Inflammatory macrophage (primary cell): ENCODE data around the gene SPG21.
"Not testable (repeated sequence)": the region's sequence is repeated elsewhere in the genome, so short reads cannot be mapped to it uniquely, and the experiment has no call there.

Experiments
- DNase-seq, 2 donors: peaks; one replicate each; pipeline ENCODE4 v3.0.0-alpha.2; 2020 to 2022
- total RNA-seq, 18 experiments: gene quantifications; one replicate each; lab custom pipeline; 2026; ENCODE audit warnings: mixed read lengths in 6 of 18, inconsistent platforms in 2 of 18; lab: John Stamatoyannopoulos, UW

SPG21 gene
- total RNA-seq: 78.8 to 220 (median 179) reads per million in 18 experiments

GRCh38 chr15:64989416-64990167, at the start of gene SPG21:
SPG21 (minus strand) TSS chr15:64989914; CDS start chr15:64983569, 6,345 bp downstream.
- peak; percentile 94 to 97 for DNase-seq

- DNase-seq: no peak
Observed at GRCh38 chr15:65038836-65039235, 49.1 kb upstream of the SPG21 start.

- DNase-seq: no peak
Observed at GRCh38 chr15:65038428-65038827, 48.7 kb upstream of the SPG21 start.

GRCh38 chr15:65037309-65037708, 47.6 kb upstream of the SPG21 start:
- DNase-seq: no peak

- no peak for DNase-seq
Observed at GRCh38 chr15:65034719-65035118, 45.0 kb upstream of the SPG21 start.

GRCh38 chr15:65033659-65034269, 44.0 kb upstream of the SPG21 start:
- peak; percentile 54 to 67 for DNase-seq

GRCh38 chr15:65032801-65033537, 43.3 kb upstream of the SPG21 start:
- DNase-seq: peak; percentile 63 to 76

GRCh38 chr15:65029736-65030208, 40.1 kb upstream of the SPG21 start:
- no peak for DNase-seq

- DNase-seq: peak; percentile 82 to 85
Observed at GRCh38 chr15:65028921-65029735, 39.4 kb upstream of the SPG21 start, which contains the start of gene MTFMT. MTFMT (minus strand) TSS chr15:65029639; CDS start chr15:65029613, 26 bp downstream.

- peak in 1 of 2 donors; percentile 6 for DNase-seq
Observed at GRCh38 chr15:65028338-65028737, 38.6 kb upstream of the SPG21 start.

- peak; percentile 11 to 16 for DNase-seq
Observed at GRCh38 chr15:65027593-65027992, 37.9 kb upstream of the SPG21 start.

- DNase-seq: no peak
Observed at GRCh38 chr15:65026756-65027155, 37.0 kb upstream of the SPG21 start.

- no peak for DNase-seq
Observed at GRCh38 chr15:65021488-65021887, 31.8 kb upstream of the SPG21 start.

GRCh38 chr15:65020419-65020818, 30.7 kb upstream of the SPG21 start:
- no peak for DNase-seq

- not testable (repeated sequence) for DNase-seq
Observed at GRCh38 chr15:65011198-65011597, 21.5 kb upstream of the SPG21 start.

GRCh38 chr15:65008983-65009382, 19.3 kb upstream of the SPG21 start:
- peak; percentile 44 to 50 for DNase-seq

GRCh38 chr15:65006876-65007275, 17.2 kb upstream of the SPG21 start:
- DNase-seq: no peak

- DNase-seq: no peak
Observed at GRCh38 chr15:65004993-65005392, 15.3 kb upstream of the SPG21 start.

GRCh38 chr15:64997745-64998375, 8.1 kb upstream of the SPG21 start:
- DNase-seq: no peak

GRCh38 chr15:64997066-64997465, 7.4 kb upstream of the SPG21 start:
- no peak for DNase-seq

- DNase-seq: no peak
Observed at GRCh38 chr15:64993290-64993689, 3.6 kb upstream of the SPG21 start.
